GM19372 (cell line): Measurements from ENCODE around the gene NAV2.

Source experiments
- ATAC-seq: cut with Tn5 transposase; IDR thresholded peaks from one replicate; pipeline ENCODE4 v1.9.1; 2021; ENCODE audit warnings: mild to moderate bottlenecking, low read depth, moderate library complexity; ENCODE audit not compliant: unreplicated experiment

Gene NAV2

DNA sequence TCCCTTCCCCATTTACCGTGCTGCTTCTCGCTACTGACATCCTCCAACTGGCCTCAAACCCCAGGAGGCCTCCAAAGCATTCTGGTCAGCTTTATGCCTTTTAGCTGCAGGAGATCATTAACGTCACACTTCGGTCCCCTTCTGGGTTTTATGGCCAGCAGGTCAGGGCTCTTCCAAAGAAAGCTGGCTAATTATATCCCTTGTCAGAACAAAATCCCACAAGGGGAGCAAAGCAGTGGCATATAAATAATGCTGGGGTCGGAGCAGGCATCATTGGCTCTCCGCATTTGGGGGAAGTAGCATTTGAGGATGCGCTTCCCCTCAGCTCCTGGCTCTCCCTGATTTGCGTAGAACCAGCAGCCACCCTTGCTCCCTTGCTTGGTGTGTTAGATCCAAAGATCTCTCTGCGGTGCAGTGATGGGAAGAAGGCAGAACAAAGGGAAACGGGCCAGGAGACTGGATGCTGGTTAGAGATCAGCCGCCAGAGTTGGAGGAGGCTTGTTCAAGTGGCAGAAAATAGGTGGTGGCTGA, 330.2 kb downstream of the NAV2 start:
- no peak for ATAC-seq

DNA sequence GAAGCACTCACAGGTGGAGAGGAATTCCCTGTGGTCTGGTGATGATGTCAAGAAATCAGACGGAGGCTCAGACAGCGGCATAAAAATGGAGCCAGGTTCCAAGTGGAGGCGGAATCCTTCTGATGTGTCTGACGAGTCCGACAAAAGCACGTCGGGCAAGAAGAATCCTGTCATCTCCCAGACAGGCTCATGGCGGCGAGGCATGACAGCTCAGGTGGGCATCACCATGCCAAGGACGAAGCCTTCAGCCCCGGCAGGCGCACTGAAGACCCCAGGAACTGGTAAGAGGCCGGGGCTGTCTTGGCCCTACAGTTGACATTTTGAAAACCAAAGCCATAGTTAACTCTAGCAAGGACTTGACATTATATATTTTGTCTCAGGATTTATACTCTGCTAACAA, 331.4 kb downstream of the NAV2 start:
- ATAC-seq, result no peak

DNA sequence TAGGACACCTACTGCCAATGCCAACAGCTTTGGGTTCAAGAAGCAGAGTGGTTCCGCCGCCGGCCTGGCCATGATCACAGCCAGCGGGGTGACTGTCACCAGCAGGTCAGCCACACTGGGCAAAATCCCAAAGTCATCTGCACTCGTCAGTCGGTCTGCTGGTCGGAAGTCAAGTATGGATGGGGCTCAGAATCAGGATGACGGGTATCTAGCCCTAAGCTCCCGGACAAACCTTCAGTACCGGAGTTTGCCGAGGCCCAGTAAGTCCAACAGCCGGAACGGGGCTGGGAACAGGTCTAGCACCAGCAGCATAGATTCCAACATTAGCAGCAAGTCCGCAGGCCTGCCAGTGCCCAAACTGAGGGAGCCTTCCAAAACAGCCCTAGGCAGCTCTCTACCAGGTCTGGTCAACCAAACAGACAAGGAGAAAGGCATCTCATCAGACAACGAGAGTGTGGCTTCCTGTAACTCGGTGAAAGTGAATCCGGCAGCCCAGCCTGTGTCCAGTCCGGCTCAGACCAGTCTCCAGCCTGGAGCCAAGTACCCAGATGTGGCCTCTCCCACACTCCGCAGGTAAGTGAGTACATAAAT, 332.6 kb downstream of the NAV2 start:
- no peak for ATAC-seq

DNA sequence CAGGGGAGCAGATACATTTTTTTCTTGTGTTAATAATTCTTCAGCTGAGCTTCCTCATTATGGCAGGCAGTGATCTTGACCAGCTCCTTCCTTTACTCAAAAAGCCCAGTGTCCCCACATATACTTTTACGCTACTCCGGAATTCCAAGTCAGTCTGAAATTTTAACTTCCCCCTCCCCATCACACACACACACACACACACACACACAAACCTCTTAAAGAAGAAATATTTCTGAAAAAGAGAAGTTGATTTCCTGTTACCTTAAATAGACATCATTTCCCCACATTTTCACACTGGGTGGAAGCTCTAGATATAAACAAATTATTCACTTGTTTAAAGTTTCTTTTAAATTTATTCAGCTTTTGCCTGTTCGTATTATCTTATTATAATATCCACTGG, 333.8 kb downstream of the NAV2 start:
- no peak for ATAC-seq

DNA sequence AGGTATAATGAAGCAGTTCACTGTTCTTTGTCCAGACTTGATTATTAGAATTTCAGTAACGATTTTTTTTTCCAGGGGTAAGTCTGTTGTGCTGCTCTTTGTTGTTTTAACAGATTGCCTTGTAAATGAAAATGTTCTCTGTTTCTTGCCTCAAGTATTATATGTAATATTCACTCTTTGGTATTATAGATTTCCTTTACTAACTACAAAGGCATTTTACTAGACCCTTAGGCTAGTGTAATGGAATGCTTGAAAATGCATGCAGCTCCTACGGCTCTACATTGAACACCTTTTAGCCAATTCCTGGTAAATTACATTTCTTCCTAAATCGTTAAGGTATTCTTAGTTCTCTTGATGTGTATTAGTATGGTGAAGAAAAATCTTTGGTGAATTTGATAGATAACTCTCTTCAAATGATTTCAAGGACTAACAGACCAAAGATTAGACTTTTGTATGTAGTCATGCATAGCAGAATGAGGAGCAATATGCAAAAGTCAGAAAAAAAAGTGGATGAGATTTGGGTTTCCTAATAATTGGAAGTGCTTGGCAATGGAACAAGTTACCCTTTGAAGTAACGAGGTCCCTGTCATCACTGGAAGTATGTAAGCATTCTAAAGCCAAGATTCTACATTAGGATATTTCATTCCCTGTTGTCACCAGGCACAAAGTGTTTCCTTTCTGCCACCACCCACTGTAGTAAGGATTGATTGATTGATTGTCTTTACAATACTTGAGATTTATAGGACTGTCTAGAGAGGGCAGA, 334.6 kb downstream of the NAV2 start:
- no peak for ATAC-seq

DNA sequence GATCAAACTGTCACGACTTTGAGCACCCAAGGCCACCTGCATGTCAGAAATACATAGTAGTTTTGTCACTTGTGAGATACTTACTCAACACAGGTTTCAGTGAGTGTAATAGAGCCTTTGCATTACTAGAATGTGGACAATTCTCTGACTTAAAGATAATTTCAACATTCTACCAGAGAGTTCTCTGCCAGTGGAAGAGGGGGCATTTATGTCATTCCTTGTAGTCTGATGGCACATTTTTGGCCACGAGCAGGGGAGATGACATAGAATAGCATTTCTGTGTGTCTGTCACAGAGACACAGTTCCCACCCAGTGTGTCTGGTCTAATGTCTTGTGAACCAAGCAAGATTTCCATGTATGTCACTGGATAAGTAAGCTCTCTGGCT, 335.1 kb downstream of the NAV2 start:
- ATAC-seq, result no peak

DNA sequence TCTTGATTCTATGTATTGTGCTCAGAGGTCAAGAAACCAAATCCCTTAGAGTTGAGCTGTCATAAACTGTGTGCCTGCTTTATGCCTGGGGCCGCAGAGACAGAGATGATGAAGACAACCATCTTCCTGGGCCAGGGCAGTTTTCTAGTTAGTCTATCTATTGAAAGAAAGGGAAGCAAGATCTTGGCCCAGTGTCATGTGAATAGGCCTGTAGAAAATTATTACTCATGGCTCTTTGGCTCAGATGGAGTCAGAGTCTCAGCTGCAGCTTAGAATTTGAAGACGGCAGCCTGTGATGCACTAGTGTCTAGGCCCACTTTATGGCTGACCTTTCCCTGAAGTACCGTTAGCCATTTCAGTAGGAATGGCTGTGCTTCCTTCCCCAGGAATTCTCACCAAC, 335.6 kb downstream of the NAV2 start:
- ATAC-seq, result no peak

DNA sequence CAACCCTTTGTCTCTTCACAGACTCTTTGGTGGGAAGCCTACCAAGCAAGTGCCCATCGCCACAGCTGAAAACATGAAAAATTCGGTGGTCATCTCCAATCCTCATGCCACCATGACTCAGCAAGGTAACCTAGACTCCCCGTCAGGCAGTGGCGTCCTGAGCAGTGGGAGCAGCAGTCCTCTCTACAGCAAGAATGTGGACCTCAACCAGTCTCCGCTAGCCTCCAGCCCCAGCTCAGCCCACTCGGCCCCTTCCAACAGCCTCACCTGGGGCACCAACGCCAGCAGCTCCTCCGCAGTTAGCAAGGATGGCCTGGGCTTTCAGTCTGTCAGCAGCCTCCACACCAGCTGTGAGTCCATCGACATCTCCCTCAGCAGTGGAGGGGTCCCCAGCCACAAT, 336.1 kb downstream of the NAV2 start:
- ATAC-seq, result no peak

DNA sequence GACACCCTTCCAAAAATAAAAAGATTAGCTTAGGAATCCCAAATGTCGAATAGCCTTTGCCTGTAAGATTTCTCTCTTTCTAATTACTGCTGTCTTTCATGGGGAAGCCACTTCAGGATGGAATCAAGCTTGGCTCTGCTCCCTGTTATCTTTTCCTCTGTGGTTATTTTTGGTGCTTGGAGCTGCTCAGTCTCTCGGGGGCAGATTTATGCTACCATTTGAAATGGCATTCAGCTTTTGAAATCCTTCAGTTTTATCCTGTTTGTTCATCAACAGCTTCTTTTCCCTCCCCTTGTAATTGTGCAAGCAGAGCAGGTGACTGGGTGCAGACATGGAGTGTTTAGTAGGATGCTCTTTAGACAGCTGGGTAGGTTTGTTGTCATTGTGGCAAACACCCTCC, 336.6 kb downstream of the NAV2 start:
- no peak for ATAC-seq

DNA sequence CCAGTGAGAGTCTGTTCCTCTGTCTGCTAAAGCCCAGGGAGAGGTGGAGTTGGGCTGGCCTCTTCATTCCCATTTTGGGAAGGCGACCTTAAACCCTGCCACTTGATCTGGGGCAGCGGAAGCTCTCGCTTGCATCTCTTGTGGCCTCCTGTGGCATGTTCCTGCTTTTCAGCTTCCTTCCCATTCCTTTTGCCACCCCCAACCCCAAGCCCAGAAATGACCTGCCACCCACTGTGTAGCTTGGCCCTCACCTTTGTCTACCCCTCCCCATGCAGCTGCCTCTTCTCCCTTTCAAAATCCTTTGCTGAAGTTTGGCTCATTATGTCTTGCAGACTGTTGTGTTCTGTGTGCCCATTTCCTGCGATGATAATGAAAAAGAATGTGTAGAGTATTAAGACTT, 337.4 kb downstream of the NAV2 start:
- no peak for ATAC-seq

DNA sequence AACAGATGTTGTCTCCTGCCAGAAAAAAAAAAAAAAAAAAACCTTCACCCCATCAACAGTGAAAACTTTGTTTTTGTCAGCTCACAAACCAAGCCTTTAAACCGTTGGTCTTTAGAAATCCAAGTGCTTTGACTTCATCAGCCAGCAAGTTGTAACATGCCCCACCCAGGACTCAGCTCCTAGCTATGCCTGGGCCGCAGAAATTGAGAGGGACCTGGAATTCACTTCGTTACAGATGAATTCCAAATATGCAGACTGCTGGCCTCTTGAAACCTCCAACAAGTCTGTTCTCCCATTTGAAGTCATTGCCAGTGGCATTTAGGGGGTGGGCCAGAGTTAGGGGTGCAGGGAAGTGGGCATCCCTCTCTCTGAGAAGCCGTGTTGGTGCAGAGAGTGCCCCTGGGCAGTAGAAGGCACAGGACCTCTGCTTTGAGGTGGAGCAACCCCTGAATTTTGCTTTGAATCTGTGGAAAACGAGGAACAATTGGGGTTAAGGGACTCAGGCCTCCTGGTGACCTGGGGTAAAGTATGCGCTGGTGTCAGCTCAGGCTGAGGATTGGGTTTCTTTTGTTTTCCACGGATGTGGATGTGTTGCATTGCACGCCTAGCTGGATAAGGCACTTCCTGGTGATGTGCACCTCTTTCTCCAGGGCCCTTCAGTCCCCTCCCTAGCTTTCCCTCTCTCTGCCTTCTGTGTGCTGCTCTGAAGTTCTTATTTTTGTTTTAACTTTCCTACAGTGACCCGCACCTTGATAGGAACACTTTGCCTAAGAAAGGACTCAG, 338.1 kb downstream of the NAV2 start:
- ATAC-seq, result no peak

DNA sequence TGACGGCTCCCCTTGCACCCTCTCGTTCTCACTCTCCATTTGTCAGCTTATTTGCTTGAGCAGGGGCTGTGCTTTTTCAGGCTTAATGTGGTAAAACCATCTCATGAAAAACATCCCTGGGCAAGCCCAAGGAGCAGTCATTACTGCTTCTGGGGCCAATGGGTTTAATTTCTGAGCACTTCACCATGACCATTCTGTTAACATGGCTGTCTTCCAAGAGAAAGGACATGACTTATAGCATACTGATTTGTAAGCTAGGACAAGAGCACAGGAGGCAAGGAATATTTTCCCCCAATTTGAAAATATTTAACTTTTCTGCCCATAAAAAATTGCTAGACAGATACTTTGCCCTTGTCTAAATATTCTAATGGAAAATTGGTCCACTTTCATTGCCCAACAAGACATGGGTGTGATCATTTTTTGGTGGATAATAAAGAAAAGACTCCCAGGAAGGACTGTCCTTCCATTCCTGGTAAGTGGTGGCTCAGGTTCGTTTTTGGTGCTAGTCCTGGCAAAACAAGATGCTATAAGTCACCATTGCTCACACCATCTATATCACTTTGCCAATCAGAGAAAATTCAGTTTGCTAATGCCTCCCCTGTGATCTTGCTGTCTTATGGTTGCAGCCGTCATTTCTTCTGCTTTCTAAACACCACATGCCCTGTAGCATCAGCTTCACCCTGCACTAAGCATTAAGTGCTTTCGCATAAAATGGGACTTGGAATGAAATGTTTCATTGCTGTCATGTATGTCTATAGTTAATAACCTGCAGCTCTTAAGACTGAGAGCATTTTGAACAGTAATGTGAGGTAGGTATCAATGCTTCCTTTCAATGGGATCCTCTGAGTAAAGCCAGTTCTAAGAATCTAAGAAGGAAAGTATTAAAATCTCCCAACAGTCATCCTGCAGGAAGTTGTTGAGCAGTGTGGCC, 339.1 kb downstream of the NAV2 start:
- no peak for ATAC-seq

DNA sequence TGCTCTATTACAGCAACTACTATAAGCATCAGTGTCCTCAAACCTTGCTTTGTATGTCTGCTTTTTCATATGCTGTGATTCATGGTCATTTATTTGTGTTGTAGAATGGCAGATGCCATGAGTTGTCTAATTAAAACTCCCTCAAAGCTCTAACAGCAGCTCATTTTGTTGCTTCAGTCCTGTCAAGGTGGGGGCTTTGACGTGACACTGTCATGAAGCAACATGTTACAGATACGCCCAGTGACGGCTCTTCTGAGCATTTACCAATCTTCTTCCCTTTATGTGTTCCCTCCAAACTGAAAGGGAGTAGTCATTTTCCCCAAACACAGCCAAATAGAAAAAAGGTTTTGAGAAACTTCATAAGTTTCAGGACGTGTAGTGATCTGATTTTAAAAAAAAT, 340.9 kb downstream of the NAV2 start:
- no peak for ATAC-seq

DNA sequence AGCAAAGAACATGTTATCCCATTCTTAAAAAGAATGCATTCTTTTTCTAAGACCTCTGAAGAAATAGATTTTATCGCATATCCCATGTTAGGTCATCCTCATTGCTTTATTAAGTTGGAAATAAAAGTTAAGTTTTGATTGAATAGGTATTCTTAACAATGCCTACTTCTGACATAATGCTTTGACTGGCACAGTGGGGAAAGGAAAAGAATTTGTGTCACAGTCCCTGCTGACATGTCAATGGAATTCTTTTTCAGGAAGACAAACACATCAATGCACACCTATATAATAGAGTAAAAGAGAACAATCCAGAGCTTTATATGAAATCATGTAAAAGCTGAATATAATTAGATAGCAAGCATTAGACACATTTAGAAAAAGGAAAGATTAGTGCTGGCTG, 341.9 kb downstream of the NAV2 start:
- ATAC-seq, result no peak

DNA sequence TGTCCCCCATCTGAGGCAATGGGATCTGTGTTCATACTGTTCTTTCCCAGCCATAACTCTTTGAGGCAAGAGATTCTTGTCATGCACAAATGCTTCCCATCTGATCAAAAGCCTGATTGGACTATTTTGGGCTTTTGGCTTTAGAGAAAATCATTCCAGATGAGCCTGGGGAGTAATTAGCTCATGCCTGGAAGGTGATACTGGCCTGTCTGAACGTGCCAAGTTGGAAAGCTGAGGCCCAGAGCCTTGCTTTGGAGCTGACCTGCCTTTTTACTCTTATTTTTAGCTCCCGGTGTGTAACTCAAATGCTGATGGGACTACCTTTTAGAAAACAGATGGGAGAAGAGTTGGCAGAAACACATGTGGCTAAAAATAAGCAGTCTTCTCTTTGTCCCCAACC, 342.7 kb downstream of the NAV2 start:
- ATAC-seq, result no peak

DNA sequence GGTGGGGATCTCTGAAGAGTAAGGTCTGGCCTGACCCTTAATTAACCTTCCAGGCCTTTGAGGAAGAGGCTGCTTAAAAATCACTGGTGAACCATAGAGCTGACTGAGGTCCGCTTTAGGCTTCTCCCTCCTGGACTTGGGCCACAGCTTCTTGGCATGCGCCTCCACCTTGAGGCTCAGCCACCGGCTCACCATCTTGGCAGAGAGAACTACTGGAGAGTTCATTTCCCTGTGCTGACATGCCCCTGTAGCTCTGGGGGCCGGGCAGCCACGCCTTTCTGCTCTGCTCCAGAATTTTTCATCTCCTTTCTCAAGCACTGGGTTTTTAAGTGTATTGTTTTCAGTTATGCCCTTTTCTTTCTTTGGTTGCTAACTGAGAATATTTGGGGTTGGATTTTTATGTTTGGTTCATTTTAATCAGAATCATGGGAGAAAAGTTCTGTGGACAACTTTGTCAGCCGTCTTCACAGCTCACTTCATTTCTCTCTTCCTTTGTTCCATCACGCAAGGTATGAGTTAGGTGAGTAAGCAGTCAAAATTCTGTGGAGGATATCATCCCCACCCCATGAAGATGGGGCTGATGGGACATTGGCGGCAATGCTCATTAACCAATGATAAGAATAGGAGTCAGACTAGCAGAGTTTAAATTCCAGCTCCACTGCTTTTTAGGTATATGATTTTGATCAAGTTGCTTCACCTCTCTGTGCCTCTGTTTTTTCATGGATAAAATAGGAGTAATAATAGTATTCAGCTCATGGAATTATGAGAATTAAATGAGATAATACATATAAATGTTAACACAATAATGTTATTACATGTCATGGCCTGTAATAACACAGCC, 343.7 kb downstream of the NAV2 start:
- ATAC-seq, result no peak

DNA sequence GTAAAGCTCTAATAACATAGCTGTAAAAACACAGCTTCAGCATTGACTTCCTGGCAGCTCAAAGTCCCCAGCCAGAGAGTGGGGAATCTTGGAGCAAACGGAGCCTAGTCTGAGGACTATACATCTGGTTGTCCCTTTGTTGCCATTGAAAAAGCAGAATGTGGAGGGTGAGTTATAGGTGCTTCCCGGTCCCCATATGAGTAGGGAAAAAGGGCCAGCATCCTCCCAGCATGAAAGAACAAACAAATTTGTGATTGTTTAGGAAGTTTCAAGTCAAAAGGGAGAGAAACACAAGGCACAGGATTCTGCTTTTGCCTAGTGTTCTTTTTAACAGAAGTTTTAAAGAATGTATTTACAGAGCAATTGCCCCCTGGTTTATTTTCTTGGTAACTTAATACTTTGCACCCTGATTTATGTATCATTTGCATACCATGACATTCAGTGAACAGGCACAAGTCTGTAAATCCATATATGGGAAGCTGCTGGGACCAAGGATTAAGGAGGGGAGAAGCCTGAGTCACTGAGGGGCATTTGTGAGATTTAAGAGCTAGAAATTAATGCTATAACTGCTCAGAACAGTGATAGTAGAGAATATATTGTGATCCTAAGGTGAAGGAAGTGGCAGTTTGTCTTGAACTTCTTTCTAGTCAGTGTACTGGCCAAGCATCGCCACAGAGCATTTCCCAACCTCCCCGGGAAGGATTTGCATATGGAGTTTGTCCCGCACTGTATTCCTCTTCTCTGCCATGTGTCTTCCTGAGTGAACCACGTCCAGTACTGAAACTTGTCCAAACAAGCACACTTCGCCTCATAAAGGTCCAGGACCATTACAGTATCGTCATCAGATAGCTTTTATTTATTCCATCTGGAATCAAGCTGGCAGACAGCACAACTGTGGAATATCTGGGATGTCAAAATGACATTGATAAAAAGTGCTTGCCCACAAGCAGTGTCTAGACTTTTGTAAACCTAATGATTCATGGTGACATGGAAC, 344.6 kb downstream of the NAV2 start:
- ATAC-seq, result no peak

DNA sequence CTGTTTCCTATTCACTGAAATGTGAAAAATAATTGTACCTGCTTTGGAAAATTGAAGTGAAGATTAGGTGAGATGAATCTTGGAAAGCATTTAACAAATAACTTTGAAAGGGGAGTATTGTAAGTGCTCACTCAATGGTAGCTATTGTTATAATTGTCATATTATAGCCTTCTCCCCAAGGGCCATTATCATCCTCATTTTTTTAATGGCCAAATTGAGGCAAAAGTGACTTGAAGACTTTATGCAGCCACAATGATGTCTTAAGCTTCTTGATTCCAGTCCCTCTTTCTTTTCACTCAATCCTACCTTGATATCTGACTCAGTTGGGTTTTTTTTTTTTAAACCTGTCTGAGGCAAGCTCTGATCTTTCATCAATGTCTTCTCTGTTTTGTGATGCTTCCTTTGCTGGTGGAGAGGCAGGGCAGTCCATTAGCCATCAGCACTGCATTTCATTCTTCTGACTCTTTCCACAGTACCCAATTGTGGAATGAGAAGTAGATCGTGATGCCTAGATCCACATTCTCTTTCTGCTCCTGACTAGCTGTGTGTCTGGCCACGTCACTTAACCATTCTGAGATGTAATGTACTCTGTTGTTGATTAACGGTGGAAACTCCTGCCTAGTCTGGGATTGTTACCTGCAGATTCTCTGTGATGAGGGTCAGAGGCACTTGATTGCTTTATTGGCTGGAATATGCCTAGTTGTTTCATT, 346.3 kb downstream of the NAV2 start:
- ATAC-seq, result no peak
